Measurements from ENCODE around the gene ATE1. TPM values are rescaled to one million over a fixed set of nuclear protein-coding genes. Genes with fewer than 3 reads are reported as not detected.

ATE1 gene
- total and polyA plus RNA-seq, 2 donors (not counting 1 experiment from before 2014, with no cell fraction given), result 19.3 to 28.1 TPM

GRCh38 chr10:121832647-121833046, 95.2 kb downstream of the ATE1 start:
- Histone ChIP-seq H3K79me2 (ENCODE audit: control insufficient read depth, insufficient read depth, low read length) (no peaks in the 10 kb centered on the region), H3K4me2 (ENCODE audit: extremely low read depth, insufficient read depth, low read length) (no peak overlapping the region), H3K4me3 (replicated peaks in 1 of 4; ENCODE audit: control extremely low read depth in 1 of 4, insufficient read depth in 1 of 4, low read depth in 3 of 4, low read length in 4 of 4) (no peak overlapping the region), H4K20me1 (ENCODE audit: control insufficient read depth, extremely low read depth, insufficient read depth, low read length) (no peaks in the 10 kb centered on the region), H3K9ac (ENCODE audit: insufficient read depth, low read length) (no peak overlapping the region), H3K4me1 (ENCODE audit: control insufficient read depth, extremely low read depth, insufficient read depth, low read length) (no peaks in the 10 kb centered on the region), H3K36me3 (ENCODE audit: control insufficient read depth, insufficient read depth, low read length) (no peaks in the 10 kb centered on the region), H3K27me3 (ENCODE audit: control insufficient read depth, insufficient read depth, low read length) (no peaks in the 10 kb centered on the region), H3K27ac (ENCODE audit: insufficient read depth, low read length) (no peak overlapping the region), H2AFZ (ENCODE audit: low read length) (no peak overlapping the region), H3K9me3 (ENCODE audit: control insufficient read depth, insufficient read depth, low read depth, low read length) (no peaks in the 10 kb centered on the region)
- TF ChIP-seq EZH2 (IDR thresholded peaks at IDR 0.05; ENCODE audit: low read length, missing control alignments), result no peak
- TF ChIP-seq CTCF (conservative IDR thresholded peaks at IDR 0.05 in 1 of 2, IDR thresholded peaks at IDR 0.05 in 1 of 2; ENCODE audit: low read depth in 1 of 2, low read length in 2 of 2), result no peak
- no peak for DNase-seq (ENCODE audit: low read depth in 2 of 2)

GRCh38 chr10:121831777-121832176, 96.1 kb downstream of the ATE1 start:
- Histone ChIP-seq H3K27ac (ENCODE audit: insufficient read depth, low read length) (no peak overlapping the region), H3K9ac (ENCODE audit: insufficient read depth, low read length) (no peak overlapping the region), H3K27me3 (ENCODE audit: control insufficient read depth, insufficient read depth, low read length) (no peaks in the 10 kb centered on the region), H3K4me1 (ENCODE audit: control insufficient read depth, extremely low read depth, insufficient read depth, low read length) (no peaks in the 10 kb centered on the region), H3K9me3 (ENCODE audit: control insufficient read depth, insufficient read depth, low read depth, low read length) (no peaks in the 10 kb centered on the region), H3K79me2 (ENCODE audit: control insufficient read depth, insufficient read depth, low read length) (no peaks in the 10 kb centered on the region), H2AFZ (ENCODE audit: low read length) (no peak overlapping the region), H4K20me1 (ENCODE audit: control insufficient read depth, extremely low read depth, insufficient read depth, low read length) (no peaks in the 10 kb centered on the region), H3K4me3 (replicated peaks in 1 of 4; ENCODE audit: control extremely low read depth in 1 of 4, insufficient read depth in 1 of 4, low read depth in 3 of 4, low read length in 4 of 4) (no peak overlapping the region), H3K36me3 (ENCODE audit: control insufficient read depth, insufficient read depth, low read length) (no peaks in the 10 kb centered on the region), H3K4me2 (ENCODE audit: extremely low read depth, insufficient read depth, low read length) (no peak overlapping the region)
- no peak for TF ChIP-seq CTCF (conservative IDR thresholded peaks at IDR 0.05 in 1 of 2, IDR thresholded peaks at IDR 0.05 in 1 of 2; ENCODE audit: low read depth in 1 of 2, low read length in 2 of 2)
- no peak for TF ChIP-seq EZH2 (IDR thresholded peaks at IDR 0.05; ENCODE audit: low read length, missing control alignments)
- peak in 1 of 2 donors; percentile 30 for DNase-seq (ENCODE audit: low read depth in 2 of 2)

GRCh38 chr10:121831237-121831636, 96.6 kb downstream of the ATE1 start:
- H4K20me1 ChIP-seq (ENCODE audit: control insufficient read depth, extremely low read depth, insufficient read depth, low read length), result no peaks in the 10 kb centered on the region
- no peak overlapping the region for H3K4me3 ChIP-seq (replicated peaks in 1 of 4; ENCODE audit: control extremely low read depth in 1 of 4, insufficient read depth in 1 of 4, low read depth in 3 of 4, low read length in 4 of 4)
- H3K79me2 ChIP-seq (ENCODE audit: control insufficient read depth, insufficient read depth, low read length), result no peaks in the 10 kb centered on the region
- no peak overlapping the region for H3K4me2 ChIP-seq (ENCODE audit: extremely low read depth, insufficient read depth, low read length)
- H3K4me1 ChIP-seq (ENCODE audit: control insufficient read depth, extremely low read depth, insufficient read depth, low read length), result no peaks in the 10 kb centered on the region
- DNase-seq (ENCODE audit: low read depth in 2 of 2), result no peak
- no peaks in the 10 kb centered on the region for H3K9me3 ChIP-seq (ENCODE audit: control insufficient read depth, insufficient read depth, low read depth, low read length)
- no peak for TF ChIP-seq CTCF (conservative IDR thresholded peaks at IDR 0.05 in 1 of 2, IDR thresholded peaks at IDR 0.05 in 1 of 2; ENCODE audit: low read depth in 1 of 2, low read length in 2 of 2)
- no peaks in the 10 kb centered on the region for H3K36me3 ChIP-seq (ENCODE audit: control insufficient read depth, insufficient read depth, low read length)
- H3K27me3 ChIP-seq (ENCODE audit: control insufficient read depth, insufficient read depth, low read length), result no peaks in the 10 kb centered on the region
- no peak overlapping the region for H3K27ac ChIP-seq (ENCODE audit: insufficient read depth, low read length)
- no peak overlapping the region for H2AFZ ChIP-seq (ENCODE audit: low read length)
- H3K9ac ChIP-seq (ENCODE audit: insufficient read depth, low read length), result no peak overlapping the region

All from fibroblast of lung (primary cell).